Measurements from ENCODE around the gene UROC1.

GRCh38 chr3:126439968-126440708 lies 77.4 kb downstream of the UROC1 start:
- no peak for TF ChIP-seq REST (IDR thresholded peaks at IDR 0.05; ENCODE audit: insufficient read depth in 1 of 2, low read depth in 2 of 2, low read length in 2 of 2)
- no peak for TF ChIP-seq POLR2AphosphoS5 (IDR thresholded peaks at IDR 0.05; ENCODE audit: low read depth, low read length)

Measured in PFSK-1 (cell line).